GM23338 (cell line): Measurements from ENCODE around the gene CHAD. TPM values are rescaled to one million over a fixed set of nuclear protein-coding genes. Genes with fewer than 3 reads are reported as not detected.

Experiments used
- ATAC-seq: fragments of 200-7000 bp; cut with Tn5 transposase; 3 replicates; pipeline ENCODE4 v1.9.1; 2020
- DNase-seq: peaks from one replicate; pipeline ENCODE4 v3.0.0-alpha.2; 2015; ENCODE audit warnings: low spot score
- H2AFZ ChIP-seq: fragments of 200-600 bp; sonication (generic); 2 replicates; pipeline ENCODE4 v1.8.0; 2016; ENCODE audit warnings: antibody characterized with exemption, mild to moderate bottlenecking, moderate library complexity
- H3F3A ChIP-seq: fragments of 200-600 bp; sonication (generic); replicated peaks from 2 replicates; pipeline ENCODE4 v1.8.0; 2017; ENCODE audit warnings: antibody characterized with exemption, mixed run types, low read depth
- H3K27ac ChIP-seq: fragments of 200-600 bp; sonication (generic); 2 replicates; pipeline ENCODE4 v1.6.1; 2016; ENCODE audit warnings: low read depth
- H3K27me3 ChIP-seq: fragments of 200-600 bp; sonication (generic); 2 replicates; pipeline ENCODE4 v1.8.0; 2016; ENCODE audit warnings: mild to moderate bottlenecking, mixed run types, moderate library complexity; ENCODE audit not compliant: insufficient read depth
- H3K36me3 ChIP-seq: fragments of 200-600 bp; sonication (generic); 2 replicates; pipeline ENCODE4 v1.8.0; 2016; ENCODE audit warnings: mild to moderate bottlenecking; ENCODE audit not compliant: insufficient read depth
- H3K4me1 ChIP-seq: fragments of 200-600 bp; sonication (generic); 2 replicates; pipeline ENCODE4 v1.8.0; 2016; ENCODE audit warnings: mild to moderate bottlenecking, moderate library complexity; ENCODE audit not compliant: insufficient read depth
- H3K4me2 ChIP-seq: fragments of 200-600 bp; sonication (generic); 2 replicates; pipeline ENCODE4 v1.7.1; 2017; ENCODE audit warnings: mixed run types
- H3K4me3 ChIP-seq: fragments of 200-600 bp; sonication (generic); 2 replicates; pipeline ENCODE4 v1.6.1; 2016; ENCODE audit warnings: mixed run types
- H3K79me2 ChIP-seq: fragments of 200-600 bp; sonication (generic); replicated peaks from 2 replicates; pipeline ENCODE4 v1.8.0; 2017; ENCODE audit warnings: mild to moderate bottlenecking; ENCODE audit not compliant: insufficient read depth
- H3K9me2 ChIP-seq: fragments of 200-600 bp; sonication (generic); 2 replicates; pipeline ENCODE4 v1.8.0; 2017; ENCODE audit not compliant: insufficient read depth
- H4K20me1 ChIP-seq: fragments of 200-600 bp; sonication (generic); replicated peaks from 2 replicates; pipeline ENCODE4 v1.8.0; 2017; ENCODE audit warnings: mild to moderate bottlenecking; ENCODE audit not compliant: insufficient read depth
- H3K27ac Mint-ChIP-seq: 2 replicates; pipeline ENCODE4 v1.8.0; 2020; ENCODE audit warnings: inconsistent platforms, mild to moderate bottlenecking, moderate library complexity, mixed read lengths
- H3K27me3 Mint-ChIP-seq: 3 replicates; pipeline ENCODE4 v1.8.0; 2022; ENCODE audit warnings: low read depth, mild to moderate bottlenecking, moderate library complexity, mixed read lengths, inconsistent platforms; ENCODE audit not compliant: insufficient read depth, poor library complexity
- H3K36me3 Mint-ChIP-seq: 3 replicates; pipeline ENCODE4 v1.8.0; 2021; ENCODE audit warnings: low read depth, mild to moderate bottlenecking, inconsistent platforms, moderate library complexity, mixed read lengths
- H3K4me1 Mint-ChIP-seq: 3 replicates; pipeline ENCODE4 v1.8.0; 2020; ENCODE audit warnings: mild to moderate bottlenecking, inconsistent platforms, mixed read lengths
- H3K4me3 Mint-ChIP-seq: 3 replicates; pipeline ENCODE4 v1.8.0; 2021; ENCODE audit warnings: moderate library complexity, mild to moderate bottlenecking, inconsistent platforms, mixed read lengths
- H3K9me3 Mint-ChIP-seq: 3 replicates; pipeline ENCODE4 v1.8.0; 2020; ENCODE audit warnings: moderate library complexity, mild to moderate bottlenecking, inconsistent platforms, mixed read lengths
- EZH2 ChIP-seq: fragments of 200-600 bp; sonication (generic); IDR thresholded peaks from one replicate; pipeline ENCODE4 v1.8.0; 2017; ENCODE audit warnings: antibody characterized with exemption, mild to moderate bottlenecking, low read depth; ENCODE audit not compliant: unreplicated experiment
- EZH2phosphoT487 ChIP-seq: fragments of 200-600 bp; sonication (generic); IDR thresholded peaks from one replicate; pipeline ENCODE4 v1.8.1; 2018; ENCODE audit warnings: antibody characterized with exemption; ENCODE audit not compliant: unreplicated experiment
- JUNB ChIP-seq: IDR thresholded peaks from one replicate; pipeline ENCODE4 v1.6.1; 2016; ENCODE audit warnings: antibody characterized with exemption; ENCODE audit not compliant: unreplicated experiment
- NANOG ChIP-seq: IDR thresholded peaks from 2 replicates; pipeline ENCODE4 v1.6.1; 2016; ENCODE audit warnings: antibody characterized with exemption, borderline replicate concordance
- POLR2AphosphoS5 ChIP-seq: IDR thresholded peaks from 2 replicates; pipeline ENCODE4 v1.6.1; 2016; ENCODE audit warnings: antibody characterized with exemption, low read depth
- STAT1 ChIP-seq: IDR thresholded peaks from one replicate; pipeline ENCODE4 v1.6.1; 2016; ENCODE audit warnings: antibody characterized with exemption; ENCODE audit not compliant: unreplicated experiment
- ZNF114 ChIP-seq: fragments of 250-450 bp; sonication (Bioruptor Pico); IDR thresholded peaks from 2 replicates; pipeline ENCODE4 v1.5.0; 2020; ENCODE audit warnings: mild to moderate bottlenecking, moderate library complexity
- ZNF331 ChIP-seq: fragments of 250-450 bp; sonication (Bioruptor Pico); IDR thresholded peaks from 2 replicates; pipeline ENCODE4 v1.5.0; 2020; ENCODE audit warnings: low read depth, mild to moderate bottlenecking, moderate library complexity
- polyA plus RNA-seq: library from polyadenylated mRNA; unstranded; fragments of >200 nt; fragmentation: Nextera tagmentation; extraction: Ambion mirVana; gene quantifications from 2 replicates; pipeline ENCODE4 v1.2.1, GENCODE V29; 2016
- total RNA-seq: library from RNA; depleted of rRNA; stranded (reverse); fragments of >200 nt; shearing (Covaris generic); gene quantifications from 2 replicates; pipeline ENCODE4 v1.2.3, GENCODE V29; 2014
- TF ChIP-seq, protein P1 (sequence below): IDR thresholded peaks from 2 replicates; pipeline ENCODE4 v1.6.1; 2016; ENCODE audit warnings: antibody characterized with exemption
- TF ChIP-seq, protein P2 (sequence below): fragments of 250-450 bp; sonication (Bioruptor Pico); IDR thresholded peaks from 2 replicates; pipeline ENCODE4 v1.5.0; 2020; ENCODE audit warnings: mild to moderate bottlenecking, moderate library complexity
- TF ChIP-seq, protein P3 (sequence below), 2 experiments: fragments of 200-600 bp in 1 of 2; sonication (generic) in 1 of 2; conservative IDR thresholded peaks; 2 replicates each; pipeline versions ENCODE4 v1.5.1 to v1.6.1; 2016 to 2017; ENCODE audit warnings: antibody characterized with exemption in 2 of 2, low read depth in 2 of 2, mild to moderate bottlenecking in 2 of 2, moderate library complexity in 1 of 2

Gene CHAD
- total and polyA plus RNA-seq, 2 experiments from 2014 or later, result 0.18 TPM; not detected in 1

DNA sequence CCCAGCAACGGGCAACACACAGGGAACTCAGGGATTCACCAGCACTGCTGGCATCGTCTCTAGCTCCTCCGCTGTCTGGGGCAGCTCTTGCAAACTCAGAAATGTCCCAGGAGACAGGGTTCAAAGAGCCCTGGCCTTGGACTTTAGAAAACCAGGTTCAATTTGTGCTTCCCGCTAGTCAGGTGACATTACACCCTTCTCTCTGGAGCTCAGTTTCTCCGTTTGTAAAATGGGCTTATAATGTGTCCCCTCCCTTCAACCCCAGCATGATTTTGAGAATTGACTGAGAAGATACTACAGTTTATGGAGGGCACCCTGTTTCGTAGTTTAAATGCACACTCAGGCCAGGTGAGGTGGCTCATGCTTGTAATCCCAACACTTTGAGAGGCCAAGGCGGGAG lies 37.6 kb upstream of the CHAD start:
- Mint-ChIP-seq H3K4me1 (peaks cover 37% of the 10 kb centered on the region), H3K27ac (no peak overlapping the region), H3K4me3 (no peak overlapping the region), H3K27me3 (peaks cover 18% of the 10 kb centered on the region), H3K36me3 (peaks cover 2% of the 10 kb centered on the region; the same call in 1 of the 3 replicates), H3K9me3 (no peaks in the 10 kb centered on the region)
- Histone ChIP-seq H3K36me3 (no peaks in the 10 kb centered on the region), H3K27ac (no peak overlapping the region), H3F3A (peaks cover 6% of the 10 kb centered on the region; the same call in 1 of the 2 replicates), H3K4me3 (no peak overlapping the region), H3K4me1 (peaks cover 16% of the 10 kb centered on the region; the same call in 1 of the 2 replicates), H3K4me2 (no peak overlapping the region), H2AFZ (no peak overlapping the region), H3K27me3 (no peaks in the 10 kb centered on the region; the same call in 1 of the 2 replicates), H3K9me2 (no peaks in the 10 kb centered on the region), H4K20me1 (no peaks in the 10 kb centered on the region), H3K79me2 (no peaks in the 10 kb centered on the region)
- TF ChIP-seq NANOG, result no peak
- TF ChIP-seq POLR2AphosphoS5, result no peak
- TF ChIP-seq, protein P1, sequence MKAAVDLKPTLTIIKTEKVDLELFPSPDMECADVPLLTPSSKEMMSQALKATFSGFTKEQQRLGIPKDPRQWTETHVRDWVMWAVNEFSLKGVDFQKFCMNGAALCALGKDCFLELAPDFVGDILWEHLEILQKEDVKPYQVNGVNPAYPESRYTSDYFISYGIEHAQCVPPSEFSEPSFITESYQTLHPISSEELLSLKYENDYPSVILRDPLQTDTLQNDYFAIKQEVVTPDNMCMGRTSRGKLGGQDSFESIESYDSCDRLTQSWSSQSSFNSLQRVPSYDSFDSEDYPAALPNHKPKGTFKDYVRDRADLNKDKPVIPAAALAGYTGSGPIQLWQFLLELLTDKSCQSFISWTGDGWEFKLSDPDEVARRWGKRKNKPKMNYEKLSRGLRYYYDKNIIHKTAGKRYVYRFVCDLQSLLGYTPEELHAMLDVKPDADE, result no peak
- TF ChIP-seq, protein P2, sequence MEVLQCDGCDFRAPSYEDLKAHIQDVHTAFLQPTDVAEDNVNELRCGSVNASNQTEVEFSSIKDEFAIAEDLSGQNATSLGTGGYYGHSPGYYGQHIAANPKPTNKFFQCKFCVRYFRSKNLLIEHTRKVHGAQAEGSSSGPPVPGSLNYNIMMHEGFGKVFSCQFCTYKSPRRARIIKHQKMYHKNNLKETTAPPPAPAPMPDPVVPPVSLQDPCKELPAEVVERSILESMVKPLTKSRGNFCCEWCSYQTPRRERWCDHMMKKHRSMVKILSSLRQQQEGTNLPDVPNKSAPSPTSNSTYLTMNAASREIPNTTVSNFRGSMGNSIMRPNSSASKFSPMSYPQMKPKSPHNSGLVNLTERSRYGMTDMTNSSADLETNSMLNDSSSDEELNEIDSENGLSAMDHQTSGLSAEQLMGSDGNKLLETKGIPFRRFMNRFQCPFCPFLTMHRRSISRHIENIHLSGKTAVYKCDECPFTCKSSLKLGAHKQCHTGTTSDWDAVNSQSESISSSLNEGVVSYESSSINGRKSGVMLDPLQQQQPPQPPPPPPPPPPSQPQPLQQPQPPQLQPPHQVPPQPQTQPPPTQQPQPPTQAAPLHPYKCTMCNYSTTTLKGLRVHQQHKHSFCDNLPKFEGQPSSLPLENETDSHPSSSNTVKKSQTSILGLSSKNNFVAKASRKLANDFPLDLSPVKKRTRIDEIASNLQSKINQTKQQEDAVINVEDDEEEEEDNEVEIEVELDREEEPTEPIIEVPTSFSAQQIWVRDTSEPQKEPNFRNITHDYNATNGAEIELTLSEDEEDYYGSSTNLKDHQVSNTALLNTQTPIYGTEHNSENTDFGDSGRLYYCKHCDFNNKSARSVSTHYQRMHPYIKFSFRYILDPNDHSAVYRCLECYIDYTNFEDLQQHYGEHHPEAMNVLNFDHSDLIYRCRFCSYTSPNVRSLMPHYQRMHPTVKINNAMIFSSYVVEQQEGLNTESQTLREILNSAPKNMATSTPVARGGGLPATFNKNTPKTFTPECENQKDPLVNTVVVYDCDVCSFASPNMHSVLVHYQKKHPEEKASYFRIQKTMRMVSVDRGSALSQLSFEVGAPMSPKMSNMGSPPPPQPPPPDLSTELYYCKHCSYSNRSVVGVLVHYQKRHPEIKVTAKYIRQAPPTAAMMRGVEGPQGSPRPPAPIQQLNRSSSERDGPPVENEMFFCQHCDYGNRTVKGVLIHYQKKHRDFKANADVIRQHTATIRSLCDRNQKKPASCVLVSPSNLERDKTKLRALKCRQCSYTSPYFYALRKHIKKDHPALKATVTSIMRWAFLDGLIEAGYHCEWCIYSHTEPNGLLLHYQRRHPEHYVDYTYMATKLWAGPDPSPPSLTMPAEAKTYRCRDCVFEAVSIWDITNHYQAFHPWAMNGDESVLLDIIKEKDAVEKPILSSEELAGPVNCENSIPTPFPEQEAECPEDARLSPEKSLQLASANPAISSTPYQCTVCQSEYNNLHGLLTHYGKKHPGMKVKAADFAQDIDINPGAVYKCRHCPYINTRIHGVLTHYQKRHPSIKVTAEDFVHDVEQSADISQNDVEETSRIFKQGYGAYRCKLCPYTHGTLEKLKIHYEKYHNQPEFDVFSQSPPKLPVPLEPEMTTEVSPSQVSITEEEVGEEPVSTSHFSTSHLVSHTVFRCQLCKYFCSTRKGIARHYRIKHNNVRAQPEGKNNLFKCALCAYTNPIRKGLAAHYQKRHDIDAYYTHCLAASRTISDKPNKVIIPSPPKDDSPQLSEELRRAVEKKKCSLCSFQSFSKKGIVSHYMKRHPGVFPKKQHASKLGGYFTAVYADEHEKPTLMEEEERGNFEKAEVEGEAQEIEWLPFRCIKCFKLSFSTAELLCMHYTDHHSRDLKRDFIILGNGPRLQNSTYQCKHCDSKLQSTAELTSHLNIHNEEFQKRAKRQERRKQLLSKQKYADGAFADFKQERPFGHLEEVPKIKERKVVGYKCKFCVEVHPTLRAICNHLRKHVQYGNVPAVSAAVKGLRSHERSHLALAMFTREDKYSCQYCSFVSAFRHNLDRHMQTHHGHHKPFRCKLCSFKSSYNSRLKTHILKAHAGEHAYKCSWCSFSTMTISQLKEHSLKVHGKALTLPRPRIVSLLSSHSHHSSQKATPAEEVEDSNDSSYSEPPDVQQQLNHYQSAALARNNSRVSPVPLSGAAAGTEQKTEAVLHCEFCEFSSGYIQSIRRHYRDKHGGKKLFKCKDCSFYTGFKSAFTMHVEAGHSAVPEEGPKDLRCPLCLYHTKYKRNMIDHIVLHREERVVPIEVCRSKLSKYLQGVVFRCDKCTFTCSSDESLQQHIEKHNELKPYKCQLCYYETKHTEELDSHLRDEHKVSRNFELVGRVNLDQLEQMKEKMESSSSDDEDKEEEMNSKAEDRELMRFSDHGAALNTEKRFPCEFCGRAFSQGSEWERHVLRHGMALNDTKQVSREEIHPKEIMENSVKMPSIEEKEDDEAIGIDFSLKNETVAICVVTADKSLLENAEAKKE (CRISPR knock-in tag), result no peak
- no peak for TF ChIP-seq EZH2
- no peak for TF ChIP-seq ZNF331 (CRISPR knock-in tag)
- TF ChIP-seq EZH2phosphoT487, result no peak
- TF ChIP-seq STAT1, result no peak
- TF ChIP-seq ZNF114 (CRISPR knock-in tag), result no peak
- no peak for TF ChIP-seq JUNB
- TF ChIP-seq, protein P3, sequence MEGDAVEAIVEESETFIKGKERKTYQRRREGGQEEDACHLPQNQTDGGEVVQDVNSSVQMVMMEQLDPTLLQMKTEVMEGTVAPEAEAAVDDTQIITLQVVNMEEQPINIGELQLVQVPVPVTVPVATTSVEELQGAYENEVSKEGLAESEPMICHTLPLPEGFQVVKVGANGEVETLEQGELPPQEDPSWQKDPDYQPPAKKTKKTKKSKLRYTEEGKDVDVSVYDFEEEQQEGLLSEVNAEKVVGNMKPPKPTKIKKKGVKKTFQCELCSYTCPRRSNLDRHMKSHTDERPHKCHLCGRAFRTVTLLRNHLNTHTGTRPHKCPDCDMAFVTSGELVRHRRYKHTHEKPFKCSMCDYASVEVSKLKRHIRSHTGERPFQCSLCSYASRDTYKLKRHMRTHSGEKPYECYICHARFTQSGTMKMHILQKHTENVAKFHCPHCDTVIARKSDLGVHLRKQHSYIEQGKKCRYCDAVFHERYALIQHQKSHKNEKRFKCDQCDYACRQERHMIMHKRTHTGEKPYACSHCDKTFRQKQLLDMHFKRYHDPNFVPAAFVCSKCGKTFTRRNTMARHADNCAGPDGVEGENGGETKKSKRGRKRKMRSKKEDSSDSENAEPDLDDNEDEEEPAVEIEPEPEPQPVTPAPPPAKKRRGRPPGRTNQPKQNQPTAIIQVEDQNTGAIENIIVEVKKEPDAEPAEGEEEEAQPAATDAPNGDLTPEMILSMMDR (conservative IDR thresholded peaks at IDR 0.05; ENCODE audit: low read depth in 2 of 2), result no peak
- ATAC-seq, result no peak
- DNase-seq, result no peak
